ENCODE measurements around the gene PILRA. TPM values are rescaled to one million over a fixed set of nuclear protein-coding genes. Genes with fewer than 3 reads are reported as not detected.
A peak's percentile ranks its signal among the peaks of the same experiment; 100 is the strongest.
"Not testable (repeated sequence)": the region's sequence is repeated elsewhere in the genome, so short reads cannot be mapped to it uniquely, and the experiment has no call there.

Gene PILRA
- total RNA-seq (1 to 10 TPM in 5 of 6 donors, under 1 TPM in 1; 0.88 to 7.6 (median 2.8) TPM), polyA plus RNA-seq (1 to 10 TPM; 3.8 to 4.8 TPM)

DNA sequence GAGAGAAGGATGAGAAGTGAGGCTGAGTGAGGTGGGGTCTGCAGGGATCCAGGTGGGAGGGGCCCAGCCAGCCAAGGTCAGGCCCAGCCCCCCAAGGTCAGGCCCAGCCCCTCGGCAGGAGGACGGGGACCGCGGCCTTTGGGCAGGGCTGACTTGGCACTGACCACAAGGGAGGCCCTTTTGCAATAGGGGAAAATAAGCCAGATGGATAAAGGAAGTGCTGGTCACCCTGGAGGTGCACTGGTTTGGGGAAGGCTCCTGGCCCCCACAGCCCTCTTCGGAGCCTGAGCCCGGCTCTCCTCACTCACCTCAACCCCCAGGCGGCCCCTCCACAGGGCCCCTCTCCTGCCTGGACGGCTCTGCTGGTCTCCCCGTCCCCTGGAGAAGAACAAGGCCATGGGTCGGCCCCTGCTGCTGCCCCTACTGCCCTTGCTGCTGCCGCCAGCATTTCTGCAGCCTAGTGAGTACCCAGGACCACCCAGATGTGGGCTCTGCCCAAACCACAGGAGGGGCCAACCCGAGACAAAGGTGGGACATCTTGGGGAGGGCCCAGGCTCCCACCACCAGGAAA lies at the start of gene PILRA:
TSS of gene PILRA (plus strand) at position 227 of the 571 bp plus-strand sequence. CDS start at position 397, 170 bp downstream.
- Histone ChIP-seq H3K27me3 (no peaks in the 10 kb centered on the region), H3K27ac (peak within 1 kb of the TSS in 2 of 4 donors; percentile 52 to 55), H3K9me3 (no peaks in the 10 kb centered on the region), H3K4me3 (peak within 1 kb of the TSS in 1 of 4 donors; percentile 23), H3K4me1 (no peaks in the 10 kb centered on the region), H3K36me3 (no peaks in the 10 kb centered on the region)
- intact Hi-C loops (cut with DNase I): no loop called here
- FAIRE-seq (no peak), DNase-seq (no peak), ATAC-seq (peak in 3 of 4 donors; percentile 13 to 64 (median 57))
- TF ChIP-seq, protein P1, sequence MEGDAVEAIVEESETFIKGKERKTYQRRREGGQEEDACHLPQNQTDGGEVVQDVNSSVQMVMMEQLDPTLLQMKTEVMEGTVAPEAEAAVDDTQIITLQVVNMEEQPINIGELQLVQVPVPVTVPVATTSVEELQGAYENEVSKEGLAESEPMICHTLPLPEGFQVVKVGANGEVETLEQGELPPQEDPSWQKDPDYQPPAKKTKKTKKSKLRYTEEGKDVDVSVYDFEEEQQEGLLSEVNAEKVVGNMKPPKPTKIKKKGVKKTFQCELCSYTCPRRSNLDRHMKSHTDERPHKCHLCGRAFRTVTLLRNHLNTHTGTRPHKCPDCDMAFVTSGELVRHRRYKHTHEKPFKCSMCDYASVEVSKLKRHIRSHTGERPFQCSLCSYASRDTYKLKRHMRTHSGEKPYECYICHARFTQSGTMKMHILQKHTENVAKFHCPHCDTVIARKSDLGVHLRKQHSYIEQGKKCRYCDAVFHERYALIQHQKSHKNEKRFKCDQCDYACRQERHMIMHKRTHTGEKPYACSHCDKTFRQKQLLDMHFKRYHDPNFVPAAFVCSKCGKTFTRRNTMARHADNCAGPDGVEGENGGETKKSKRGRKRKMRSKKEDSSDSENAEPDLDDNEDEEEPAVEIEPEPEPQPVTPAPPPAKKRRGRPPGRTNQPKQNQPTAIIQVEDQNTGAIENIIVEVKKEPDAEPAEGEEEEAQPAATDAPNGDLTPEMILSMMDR (IDR thresholded peaks at IDR 0.05): no peak
- WGBS, 2 donors: 36 to 38% methylated on average over 12 of the region's 12 CpGs

DNA sequence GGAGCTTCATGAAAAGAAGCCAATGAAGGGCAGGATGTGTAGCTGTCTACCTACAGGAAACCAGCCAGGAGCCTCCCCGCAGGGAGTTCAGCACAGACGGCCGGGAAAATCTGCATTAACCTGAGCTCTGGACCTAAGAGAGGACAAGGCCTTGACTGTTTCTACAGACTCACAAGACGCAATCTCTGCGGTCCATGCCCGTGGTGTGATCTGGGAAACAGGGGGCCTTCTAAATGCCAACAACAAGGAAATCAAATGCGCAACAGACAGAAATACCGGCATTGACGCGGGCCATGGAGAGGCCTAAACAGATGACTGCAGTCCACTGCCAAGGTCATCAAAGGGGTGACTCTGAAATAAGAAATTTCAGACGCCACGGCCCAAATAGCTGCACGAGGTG lies 49.1 kb upstream of the PILRA start:
- intact Hi-C loops (cut with DNase I); H3K4me3 ChIP-seq; H3K36me3 ChIP-seq; H3K4me1 ChIP-seq; ATAC-seq; H3K9me3 ChIP-seq; FAIRE-seq; DNase-seq; H3K27ac ChIP-seq; H3K27me3 ChIP-seq: not testable (repeated sequence)
- 90% methylated on average over 8 to 13 of the region's 13 CpGs for whole genome bisulfite sequencing, 2 donors

DNA sequence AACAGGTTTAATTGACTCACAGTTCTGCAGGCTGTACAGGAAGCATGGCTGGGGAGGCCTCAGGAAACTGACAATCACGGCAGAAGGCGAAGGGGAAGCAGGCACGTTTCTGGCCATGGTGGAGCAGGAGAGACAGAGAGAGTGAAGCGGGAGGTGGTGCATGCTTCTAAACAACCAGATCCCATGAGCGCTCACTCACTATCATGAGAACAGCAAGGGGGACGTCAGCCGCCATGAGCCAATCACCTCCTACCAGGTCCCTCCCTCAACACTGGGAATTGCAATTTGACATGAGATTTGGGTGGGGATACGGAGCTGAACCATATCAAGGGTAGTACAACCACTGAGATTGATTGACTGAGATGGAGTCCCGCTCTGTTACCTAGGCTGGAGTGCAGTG lies 47.6 kb upstream of the PILRA start:
- H3K9me3 ChIP-seq; H3K4me3 ChIP-seq; DNase-seq; H3K27ac ChIP-seq; intact Hi-C loops (cut with DNase I); H3K36me3 ChIP-seq; ATAC-seq; H3K27me3 ChIP-seq; H3K4me1 ChIP-seq; FAIRE-seq: not testable (repeated sequence)
- 91 to 92% methylated on average over 9 of the region's 9 CpGs for WGBS, 2 donors

DNA sequence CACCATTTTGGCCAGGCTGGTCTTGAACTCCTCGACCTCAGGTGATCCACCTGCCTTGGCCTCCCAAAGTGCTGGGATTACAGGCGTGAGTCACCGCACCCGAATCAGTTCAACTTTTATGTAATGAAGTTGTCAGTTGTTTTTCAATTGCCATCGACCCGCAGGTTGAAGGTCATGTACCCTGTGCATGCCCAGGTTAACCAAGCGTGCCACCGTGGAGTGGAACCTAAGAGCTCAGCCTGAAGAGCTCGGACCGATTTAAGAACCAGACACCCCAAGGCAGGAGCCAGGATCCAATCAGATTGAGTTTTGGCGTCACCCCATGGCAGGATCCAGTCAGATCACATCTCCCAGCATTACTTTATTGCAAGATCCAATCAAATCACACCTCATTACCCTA lies 46.4 kb upstream of the PILRA start:
- DNase-seq; FAIRE-seq; intact Hi-C loops (cut with DNase I); H3K9me3 ChIP-seq; H3K4me3 ChIP-seq; H3K4me1 ChIP-seq; H3K27me3 ChIP-seq; H3K27ac ChIP-seq; ATAC-seq; H3K36me3 ChIP-seq: not testable (repeated sequence)
- 88 to 93% methylated on average over 10 of the region's 11 CpGs for WGBS, 2 donors

DNA sequence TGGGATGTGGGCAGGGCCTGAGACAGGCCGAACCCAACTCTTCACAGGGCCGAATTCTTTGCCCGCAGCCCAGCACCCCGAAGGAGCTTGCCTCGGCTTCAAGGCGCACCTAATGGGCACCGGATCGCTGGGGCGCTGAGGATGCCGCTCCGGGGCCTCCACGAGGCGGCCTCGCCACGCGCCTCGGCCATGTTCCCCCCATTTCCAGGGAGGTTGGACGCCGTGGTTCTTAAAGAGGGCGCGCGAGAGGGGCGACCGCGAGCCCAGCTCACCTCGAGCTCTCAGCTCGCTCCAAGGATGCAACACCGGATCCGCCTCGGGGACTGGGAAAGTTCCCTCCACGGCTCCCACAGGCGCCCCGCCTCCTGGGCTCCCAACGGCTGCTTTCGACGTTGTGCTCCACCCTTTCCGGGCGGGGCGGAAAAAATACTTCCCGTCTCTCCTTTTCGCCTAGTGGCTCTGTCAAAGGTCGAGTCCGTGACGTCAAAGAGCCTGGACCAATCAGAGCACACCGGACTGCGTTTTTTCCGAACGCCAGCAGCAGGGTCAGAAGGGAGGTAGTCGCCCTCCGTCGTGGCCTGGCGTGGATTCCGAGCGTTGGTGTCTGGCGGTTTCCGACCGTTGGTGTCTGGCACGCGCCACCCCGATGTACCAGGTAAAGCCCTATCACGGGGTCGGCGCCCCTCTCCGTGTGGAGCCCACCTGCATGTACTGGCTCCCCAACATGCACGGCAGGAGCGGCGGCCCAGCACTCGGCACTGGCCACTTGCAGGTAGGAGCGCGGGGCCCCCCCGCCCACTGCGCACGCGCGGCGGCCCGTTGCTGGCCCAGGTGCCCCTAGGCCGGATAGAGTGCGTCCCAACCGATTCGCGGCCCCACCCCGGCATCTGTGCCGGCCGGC lies 37.5 kb upstream of the PILRA start:
- H3K36me3 ChIP-seq; H3K9me3 ChIP-seq; H3K27me3 ChIP-seq; H3K4me1 ChIP-seq; intact Hi-C loops (cut with DNase I): not testable (repeated sequence)
- Histone ChIP-seq H3K27ac (peak overlapping the region; percentile 69 to 95 (median 82)), H3K4me3 (peak overlapping the region; percentile 51 to 68 (median 60))
- ATAC-seq (peak; percentile 98 to 100 (median 98)), FAIRE-seq (peak; percentile 94), DNase-seq (peak; percentile 91 to 96 (median 93))
- 0% methylated on average over 70 to 80 of the region's 85 CpGs for WGBS, 2 donors

DNA sequence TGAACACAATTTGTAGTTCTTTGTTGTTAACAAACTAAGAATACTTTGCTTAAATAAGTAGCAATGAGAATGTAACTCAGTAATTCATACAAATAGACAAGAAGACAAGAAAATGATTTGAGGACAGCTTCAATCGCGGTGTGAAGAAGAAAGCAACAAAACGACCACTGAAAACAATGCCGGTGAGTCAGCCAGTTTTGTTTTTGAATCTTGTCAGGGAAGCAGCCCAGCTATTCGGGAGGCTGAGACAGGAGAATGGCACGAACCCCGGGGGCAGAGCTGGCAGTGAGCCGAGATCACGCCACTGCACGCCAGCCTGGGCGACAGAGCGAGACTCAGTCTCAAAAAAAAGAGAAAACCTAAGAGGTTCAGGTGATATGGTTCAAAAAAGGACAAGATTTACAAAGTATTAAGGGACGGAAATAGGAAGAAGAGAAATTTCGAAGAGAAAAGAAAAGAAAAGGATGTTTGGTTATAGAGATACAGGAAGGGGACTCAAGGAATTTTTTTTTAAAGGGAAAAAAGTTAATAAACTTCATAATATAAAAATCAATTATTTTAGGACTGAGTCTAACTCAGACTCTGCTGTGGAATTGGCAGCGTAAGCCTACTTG lies 35.1 kb upstream of the PILRA start:
- H3K27ac ChIP-seq; FAIRE-seq; H3K36me3 ChIP-seq; ATAC-seq; DNase-seq; H3K4me1 ChIP-seq; H3K4me3 ChIP-seq; H3K27me3 ChIP-seq; H3K9me3 ChIP-seq; intact Hi-C loops (cut with DNase I): not testable (repeated sequence)
- WGBS, 2 donors: 86 to 88% methylated on average over 15 of the region's 15 CpGs

DNA sequence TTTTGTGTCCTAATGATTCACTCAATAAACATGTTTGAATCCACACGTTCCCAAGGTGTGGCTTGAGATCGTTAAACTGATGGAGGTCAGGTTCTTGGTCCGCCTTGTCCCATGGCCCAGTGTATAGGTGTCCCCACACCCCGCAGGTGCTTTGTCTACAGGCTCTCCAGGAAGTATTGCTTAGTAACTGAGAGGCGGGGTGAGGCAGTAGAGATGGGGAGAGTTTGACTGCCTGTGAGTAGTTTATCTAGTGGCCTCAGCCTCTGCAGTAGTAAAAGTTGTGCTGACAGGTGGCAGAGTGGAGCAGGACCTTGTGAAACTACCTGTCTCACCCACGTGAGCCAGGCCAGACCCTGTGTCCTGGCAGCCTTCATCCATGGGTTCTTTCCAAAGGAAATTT lies 32.0 kb upstream of the PILRA start:
- H3K4me1 ChIP-seq; H3K27me3 ChIP-seq; H3K9me3 ChIP-seq; H3K27ac ChIP-seq; FAIRE-seq; H3K36me3 ChIP-seq; intact Hi-C loops (cut with DNase I); H3K4me3 ChIP-seq; DNase-seq; ATAC-seq: not testable (repeated sequence)
- WGBS, 2 donors: 65 to 69% methylated on average over 6 of the region's 6 CpGs

Measured in pancreas (tissue), 10 donors.